Activated CD8-positive, alpha-beta memory T cell treated with anti-CD3 and anti-CD28 coated beads, Interleukin-2, amount 10 ng/mL, durations not matched to agents 7 days and 5 days (primary cell): Measurements from ENCODE around the gene USB1. TPM values are rescaled to one million over a fixed set of nuclear protein-coding genes. Genes with fewer than 3 reads are reported as not detected.

ENCODE experiments used
- ATAC-seq: fragments of 150-1000 bp; cut with Tn5 transposase; one replicate; pipeline ENCODE4 v1.10.0; 2021; ENCODE audit warnings: moderate library complexity
- CTCF ChIA-PET: fragments of 350-600 bp; sonication (Branson Sonifier 250); formaldehyde crosslinking; loops from one replicate; lab custom pipeline; 2021; ENCODE audit warnings: antibody characterized with exemption; lab: Charles Lee
- DNase-seq: peaks from one replicate; pipeline ENCODE4 v3.0.0-alpha.2; 2020
- H3K27ac Mint-ChIP-seq: one replicate; pipeline ENCODE4 v1.8.0; 2021; ENCODE audit warnings: mild to moderate bottlenecking, mixed read lengths
- H3K27me3 Mint-ChIP-seq: one replicate; pipeline ENCODE4 v1.8.0; 2021; ENCODE audit warnings: mixed read lengths
- H3K36me3 Mint-ChIP-seq: one replicate; pipeline ENCODE4 v1.8.0; 2021; ENCODE audit warnings: mild to moderate bottlenecking, mixed read lengths
- H3K4me1 Mint-ChIP-seq: one replicate; pipeline ENCODE4 v1.8.0; 2021; ENCODE audit warnings: mixed read lengths
- H3K4me3 Mint-ChIP-seq: one replicate; pipeline ENCODE4 v1.8.0; 2021; ENCODE audit warnings: mild to moderate bottlenecking, moderate library complexity, mixed read lengths
- H3K9me3 Mint-ChIP-seq: one replicate; pipeline ENCODE4 v1.8.0; 2022; ENCODE audit warnings: low read depth, mixed read lengths
- total RNA-seq, 2 experiments: library from RNA; stranded (reverse); gene quantifications; one replicate each; pipeline ENCODE4 v1.2.3, GENCODE V29; 2021

Gene USB1, protein sequence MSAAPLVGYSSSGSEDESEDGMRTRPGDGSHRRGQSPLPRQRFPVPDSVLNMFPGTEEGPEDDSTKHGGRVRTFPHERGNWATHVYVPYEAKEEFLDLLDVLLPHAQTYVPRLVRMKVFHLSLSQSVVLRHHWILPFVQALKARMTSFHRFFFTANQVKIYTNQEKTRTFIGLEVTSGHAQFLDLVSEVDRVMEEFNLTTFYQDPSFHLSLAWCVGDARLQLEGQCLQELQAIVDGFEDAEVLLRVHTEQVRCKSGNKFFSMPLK
- 10 to 100 TPM; 62.2 to 68.0 TPM for total RNA-seq

- DNase-seq = peak; percentile 89
- H3K27me3 Mint-ChIP-seq = no peaks in the 10 kb centered on the region
- peak within 1 kb of the TSS; percentile 93 for H3K27ac Mint-ChIP-seq
- CTCF ChIA-PET = interaction anchor here (0.7 to 5.7 kb wide), 13 partner anchors 12 to 424 kb away, joined by 3 to 64 read pairs (median 4); no protein-coding TSS in a partner anchor
- H3K9me3 Mint-ChIP-seq = no peaks in the 10 kb centered on the region
- H3K4me1 Mint-ChIP-seq = peaks cover 56% of the 10 kb centered on the region
- peak; percentile 77 for ATAC-seq
- H3K4me3 Mint-ChIP-seq = peak within 1 kb of the TSS; percentile 92
- H3K36me3 Mint-ChIP-seq = peaks cover 32% of the 10 kb centered on the region
Observed at GRCh38 chr16:58000706-58001676, at the start of gene USB1. Gene USB1, plus strand, starts transcription at chr16:58001407. Its CDS starts 77 bp downstream, at chr16:58001484.

GRCh38 chr16:57952909-57953308 lies 48.3 kb upstream of the USB1 start:
- Mint-ChIP-seq H3K36me3 (no peaks in the 10 kb centered on the region), H3K27me3 (peaks cover 3% of the 10 kb centered on the region), H3K27ac (no peak overlapping the region), H3K4me1 (no peaks in the 10 kb centered on the region), H3K4me3 (no peak overlapping the region), H3K9me3 (no peaks in the 10 kb centered on the region)
- DNase-seq (no peak), ATAC-seq (no peak)
- CTCF ChIA-PET = interaction anchor here (1.2 to 2.0 kb wide), 2 partner anchors 32 to 49 kb away, joined by 3 to 5 read pairs; partner anchors contain the start of gene USB1

GRCh38 chr16:57953857-57954256 lies 47.4 kb upstream of the USB1 start:
- Mint-ChIP-seq H3K27ac (no peak overlapping the region), H3K4me1 (no peaks in the 10 kb centered on the region), H3K36me3 (no peaks in the 10 kb centered on the region), H3K9me3 (no peaks in the 10 kb centered on the region), H3K27me3 (peaks cover 3% of the 10 kb centered on the region), H3K4me3 (no peak overlapping the region)
- ATAC-seq (no peak), DNase-seq (no peak)
- CTCF ChIA-PET = interaction anchor here (2.0 kb wide), 1 partner anchor 48 kb away, joined by 5 read pairs; the partner anchor contains the start of gene USB1

DNA sequence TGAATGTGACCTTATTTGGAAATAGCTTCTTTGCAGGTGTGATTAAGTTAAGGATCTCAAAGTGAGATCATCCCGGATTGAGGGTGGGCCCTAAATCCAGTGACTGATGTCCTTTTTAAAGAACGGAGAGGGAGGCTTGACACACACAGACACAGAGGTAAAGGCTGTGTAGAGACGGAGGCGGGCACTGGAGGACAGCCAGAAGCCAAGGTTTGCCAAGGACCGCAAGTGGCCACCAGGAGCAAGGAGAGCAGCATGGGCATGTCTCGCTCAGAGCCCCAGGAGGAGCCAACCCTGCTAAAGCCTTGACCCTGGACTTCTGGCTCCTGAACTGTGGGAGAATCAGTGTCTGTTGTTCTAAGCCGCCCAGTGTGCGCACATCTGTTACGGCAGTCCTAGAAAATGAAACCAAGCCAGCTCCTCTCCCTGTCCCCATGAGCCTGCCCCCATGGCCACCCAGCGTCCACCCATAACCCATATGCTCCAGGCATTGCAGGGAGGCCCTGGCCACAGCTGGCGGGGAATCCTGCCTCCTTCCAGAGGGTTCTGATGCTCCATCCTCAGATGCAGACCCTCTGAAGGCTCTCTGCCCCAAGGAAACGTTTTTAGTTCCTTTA lies 45.5 kb upstream of the USB1 start:
- no peak for ATAC-seq
- CTCF ChIA-PET = interaction anchor here (1.5 kb wide), 1 partner anchor 10 kb away, joined by 3 read pairs; no protein-coding TSS in a partner anchor
- peaks cover 3% of the 10 kb centered on the region for H3K27me3 Mint-ChIP-seq
- H3K27ac Mint-ChIP-seq = no peak overlapping the region
- no peak for DNase-seq
- H3K36me3 Mint-ChIP-seq = no peaks in the 10 kb centered on the region
- H3K4me1 Mint-ChIP-seq = no peaks in the 10 kb centered on the region
- H3K9me3 Mint-ChIP-seq = no peaks in the 10 kb centered on the region
- H3K4me3 Mint-ChIP-seq = no peak overlapping the region

DNA sequence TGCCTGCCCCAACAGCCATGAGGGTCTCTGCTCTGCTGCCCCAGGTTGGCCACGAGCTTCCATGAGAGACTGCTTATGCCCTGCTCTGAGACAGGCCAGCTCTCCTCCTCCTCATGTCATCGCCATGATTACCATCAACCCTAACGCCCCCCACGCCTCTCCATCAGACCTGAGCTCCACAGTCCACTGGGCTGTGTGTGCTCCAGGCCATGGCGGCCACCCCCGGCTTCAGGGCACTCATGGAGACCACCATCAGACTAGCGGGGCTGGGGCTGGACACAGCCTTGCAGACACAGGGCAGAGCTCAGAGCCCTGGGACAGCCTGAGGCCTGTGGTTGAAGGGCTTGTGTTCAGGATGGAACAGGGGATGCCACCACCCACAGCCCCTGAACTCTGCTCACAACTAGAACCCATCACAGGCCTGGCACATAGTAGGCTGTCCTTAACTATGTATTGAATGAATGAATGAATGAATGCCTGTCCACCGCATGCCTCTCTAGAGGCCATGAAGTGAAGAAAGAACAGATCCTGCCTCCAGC lies 44.9 kb upstream of the USB1 start:
- CTCF ChIA-PET = interaction anchor here (1.5 kb wide), 1 partner anchor 10 kb away, joined by 3 read pairs; no protein-coding TSS in a partner anchor
- H3K27me3 Mint-ChIP-seq = no peaks in the 10 kb centered on the region
- no peak overlapping the region for H3K27ac Mint-ChIP-seq
- H3K9me3 Mint-ChIP-seq = no peaks in the 10 kb centered on the region
- no peaks in the 10 kb centered on the region for H3K4me1 Mint-ChIP-seq
- DNase-seq (no peak), ATAC-seq (no peak)
- H3K4me3 Mint-ChIP-seq = no peak overlapping the region
- H3K36me3 Mint-ChIP-seq = no peaks in the 10 kb centered on the region

GRCh38 chr16:57956924-57957672 lies 44.1 kb upstream of the USB1 start:
- Mint-ChIP-seq H3K9me3 (no peaks in the 10 kb centered on the region), H3K27ac (no peak overlapping the region), H3K4me3 (no peak overlapping the region), H3K36me3 (no peaks in the 10 kb centered on the region), H3K27me3 (no peaks in the 10 kb centered on the region), H3K4me1 (no peaks in the 10 kb centered on the region)
- CTCF ChIA-PET = no interaction called here
- ATAC-seq = no peak
- no peak for DNase-seq

- CTCF ChIA-PET = no interaction called here
- Mint-ChIP-seq H3K27me3 (no peaks in the 10 kb centered on the region), H3K9me3 (no peaks in the 10 kb centered on the region), H3K36me3 (no peaks in the 10 kb centered on the region), H3K4me1 (no peaks in the 10 kb centered on the region), H3K4me3 (no peak overlapping the region), H3K27ac (no peak overlapping the region)
- no peak for ATAC-seq
- DNase-seq = no peak
Observed at GRCh38 chr16:57957673-57958392, 43.4 kb upstream of the USB1 start.

GRCh38 chr16:57958544-57958943 lies 42.7 kb upstream of the USB1 start:
- CTCF ChIA-PET = no interaction called here
- no peaks in the 10 kb centered on the region for H3K27me3 Mint-ChIP-seq
- no peaks in the 10 kb centered on the region for H3K9me3 Mint-ChIP-seq
- ATAC-seq (no peak), DNase-seq (no peak)
- no peaks in the 10 kb centered on the region for H3K4me1 Mint-ChIP-seq
- no peak overlapping the region for H3K4me3 Mint-ChIP-seq
- H3K36me3 Mint-ChIP-seq = no peaks in the 10 kb centered on the region
- no peak overlapping the region for H3K27ac Mint-ChIP-seq

DNA sequence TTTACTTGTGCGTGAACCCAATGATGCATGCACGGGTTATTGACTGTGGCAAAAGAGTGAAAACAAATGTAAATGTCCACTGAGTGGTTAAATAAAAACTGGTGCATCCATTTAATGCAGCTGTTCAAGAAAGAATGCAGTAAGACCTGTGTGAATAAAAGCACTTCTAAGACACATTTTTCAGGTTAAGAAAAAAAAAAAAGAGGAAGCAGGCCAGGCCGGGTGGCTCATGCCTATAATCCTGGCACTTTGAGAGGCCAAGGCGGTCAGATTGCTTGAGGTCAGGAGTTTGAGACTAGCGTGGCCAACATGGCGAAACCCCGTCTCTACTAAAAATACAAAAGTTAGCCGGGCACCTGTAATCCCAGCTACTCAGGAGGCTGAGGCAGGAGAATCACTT lies 42.1 kb upstream of the USB1 start:
- Mint-ChIP-seq H3K4me1 (no peaks in the 10 kb centered on the region), H3K27me3 (no peaks in the 10 kb centered on the region), H3K36me3 (no peaks in the 10 kb centered on the region), H3K9me3 (no peaks in the 10 kb centered on the region), H3K4me3 (no peak overlapping the region), H3K27ac (no peak overlapping the region)
- CTCF ChIA-PET = no interaction called here
- ATAC-seq = no peak
- DNase-seq = no peak

GRCh38 chr16:57959804-57960203 lies 41.4 kb upstream of the USB1 start:
- Mint-ChIP-seq H3K9me3 (no peaks in the 10 kb centered on the region), H3K27me3 (no peaks in the 10 kb centered on the region), H3K4me3 (no peak overlapping the region), H3K27ac (no peak overlapping the region), H3K36me3 (no peaks in the 10 kb centered on the region), H3K4me1 (no peaks in the 10 kb centered on the region)
- no peak for DNase-seq
- CTCF ChIA-PET = no interaction called here
- ATAC-seq = no peak

DNA sequence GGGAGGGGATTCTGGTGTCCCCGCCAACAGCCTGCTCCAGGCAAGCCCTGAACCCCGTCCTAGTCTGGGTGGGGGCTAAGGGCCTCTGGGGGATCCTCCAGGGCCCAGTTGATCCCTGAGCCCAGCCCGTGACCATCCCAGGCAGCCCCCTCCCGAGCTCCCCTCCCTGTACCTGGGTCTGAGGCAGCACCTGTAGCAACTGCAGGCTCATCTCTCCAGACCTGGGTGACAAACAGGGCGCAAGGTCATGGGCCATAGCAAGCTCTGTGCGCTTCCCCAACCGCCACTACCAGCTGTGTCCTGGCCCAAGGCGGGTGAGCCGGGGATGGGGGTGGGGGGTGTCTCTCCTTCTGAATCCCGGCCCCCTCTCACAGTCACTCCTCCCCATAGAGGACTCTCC lies 40.9 kb upstream of the USB1 start:
- Mint-ChIP-seq H3K9me3 (no peaks in the 10 kb centered on the region), H3K27ac (no peak overlapping the region), H3K27me3 (no peaks in the 10 kb centered on the region), H3K36me3 (no peaks in the 10 kb centered on the region), H3K4me1 (no peaks in the 10 kb centered on the region), H3K4me3 (no peak overlapping the region)
- DNase-seq = no peak
- no peak for ATAC-seq
- CTCF ChIA-PET = no interaction called here

DNA sequence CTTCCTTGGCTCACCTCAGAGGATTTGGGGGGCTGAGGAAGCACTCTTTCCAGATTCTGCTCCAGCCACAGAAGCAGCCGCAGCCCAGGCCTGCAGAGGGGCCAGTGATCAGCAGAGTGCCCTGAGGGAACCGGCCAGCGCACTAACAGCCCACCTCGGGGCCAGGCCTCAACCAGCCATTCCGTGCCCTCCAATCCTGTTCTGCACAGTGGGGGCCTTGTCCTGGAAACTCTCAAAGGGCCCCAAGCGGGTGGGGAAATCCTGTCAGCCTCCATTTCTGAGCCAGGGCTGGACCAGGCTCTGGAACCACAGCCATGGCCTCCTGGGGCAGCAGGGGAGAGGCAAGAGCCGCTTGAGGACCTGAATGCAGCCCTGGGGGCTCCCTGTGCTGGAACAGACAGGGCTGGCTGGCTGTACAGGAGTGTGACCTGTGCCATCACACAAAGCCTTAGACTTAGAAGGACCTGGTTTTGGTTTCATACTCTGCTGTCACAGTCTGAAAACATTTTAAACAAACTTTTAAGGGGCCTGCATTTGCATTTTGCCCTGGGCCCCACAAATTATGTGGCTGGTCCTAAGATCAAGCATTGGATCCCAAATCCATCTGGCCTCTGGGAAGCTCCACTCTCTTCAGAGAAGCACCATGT lies 40.3 kb upstream of the USB1 start:
- Mint-ChIP-seq H3K9me3 (no peaks in the 10 kb centered on the region), H3K36me3 (no peaks in the 10 kb centered on the region), H3K4me3 (no peak overlapping the region), H3K4me1 (no peaks in the 10 kb centered on the region), H3K27me3 (no peaks in the 10 kb centered on the region), H3K27ac (no peak overlapping the region)
- no peak for ATAC-seq
- no peak for DNase-seq
- CTCF ChIA-PET = no interaction called here
